HepG2 (cell line): ENCODE results near the gene GGACT. TPM values are rescaled to one million over a fixed set of nuclear protein-coding genes. Genes with fewer than 3 reads are reported as not detected.

Source experiments
- CAMTA2 ChIP-seq: sonication (generic); formaldehyde crosslinking; IDR thresholded peaks from 2 replicates; pipeline ENCODE4 v1.4.0; 2020; ENCODE audit warnings: mild to moderate bottlenecking, missing genetic modification reagents, borderline replicate concordance
- CENPX ChIP-seq: sonication (generic); formaldehyde crosslinking; IDR thresholded peaks from 2 replicates; pipeline ENCODE4 v1.9.0; 2021; ENCODE audit warnings: mild to moderate bottlenecking, missing genetic modification reagents, moderate library complexity
- EEA1 ChIP-seq: sonication (generic); formaldehyde crosslinking; IDR thresholded peaks from 2 replicates; pipeline ENCODE4 v1.5.1; 2020; ENCODE audit warnings: mild to moderate bottlenecking, missing genetic modification reagents, borderline replicate concordance
- GLI4 ChIP-seq: sonication (generic); formaldehyde crosslinking; IDR thresholded peaks from 2 replicates; pipeline ENCODE4 v1.5.1; 2020; ENCODE audit warnings: missing genetic modification reagents, mild to moderate bottlenecking, moderate library complexity, borderline replicate concordance
- HIVEP1 ChIP-seq: sonication (generic); formaldehyde crosslinking; IDR thresholded peaks from 2 replicates; pipeline ENCODE4 v1.4.0; 2020; ENCODE audit warnings: mild to moderate bottlenecking, missing genetic modification reagents
- HNRNPUL1 ChIP-seq: fragments of 200-400 bp; formaldehyde crosslinking; IDR thresholded peaks from 2 replicates; pipeline ENCODE4 v1.6.1; 2017; ENCODE audit warnings: low read depth, mild to moderate bottlenecking, low read length, moderate library complexity
- KMT2A ChIP-seq: sonication (generic); formaldehyde crosslinking; IDR thresholded peaks from 2 replicates; pipeline ENCODE4 v1.4.0; 2020; ENCODE audit warnings: missing genetic modification reagents
- MAFG ChIP-seq: sonication (generic); formaldehyde crosslinking; IDR thresholded peaks from 2 replicates; pipeline ENCODE4 v1.5.1; 2020; ENCODE audit warnings: mild to moderate bottlenecking, missing genetic modification reagents
- NFYC ChIP-seq: IDR thresholded peaks from 2 replicates; pipeline ENCODE4 v1.6.1; 2016; ENCODE audit warnings: missing genetic modification reagents, missing compliant biosample characterization
- TBL1XR1 ChIP-seq: fragments of 150-350 bp; IDR thresholded peaks from 2 replicates; pipeline ENCODE4 v1.6.1; 2014; ENCODE audit warnings: borderline replicate concordance, low read length; ENCODE audit not compliant: partially characterized antibody
- TCF12 ChIP-seq, 2 experiments: fragments of 450-650 bp in 1 of 2; sonication (generic) in 1 of 2; formaldehyde crosslinking in 1 of 2; IDR thresholded peaks; 2 replicates each; pipeline versions ENCODE4 v1.6.1 to v1.8.0; 2017 to 2022; ENCODE audit warnings: antibody characterized with exemption in 1 of 2, mild to moderate bottlenecking in 1 of 2, missing genetic modification reagents in 1 of 2, moderate library complexity in 1 of 2
- TEAD3 ChIP-seq: optimal IDR thresholded peaks from 2 replicates; pipeline ENCODE3; 2016; ENCODE audit warnings: borderline replicate concordance
- ZC3H4 ChIP-seq: sonication (generic); formaldehyde crosslinking; IDR thresholded peaks from 2 replicates; pipeline ENCODE4 v1.4.0; 2020; ENCODE audit warnings: missing genetic modification reagents, borderline replicate concordance
- ZKSCAN8 ChIP-seq: IDR thresholded peaks from 2 replicates; pipeline ENCODE4 v1.6.1; 2016; ENCODE audit warnings: borderline replicate concordance, missing genetic modification reagents, missing compliant biosample characterization
- ZNF136 ChIP-seq: sonication (generic); formaldehyde crosslinking; IDR thresholded peaks from 2 replicates; pipeline ENCODE4 v1.8.1; 2022; ENCODE audit warnings: low read depth, mild to moderate bottlenecking, moderate library complexity, missing genetic modification reagents
- ZNF264 ChIP-seq: sonication (generic); formaldehyde crosslinking; IDR thresholded peaks from 2 replicates; pipeline ENCODE4 v1.4.0; 2020; ENCODE audit warnings: missing genetic modification reagents
- ZNF343 ChIP-seq: sonication (generic); formaldehyde crosslinking; IDR thresholded peaks from 2 replicates; pipeline ENCODE4 v1.4.0; 2020; ENCODE audit warnings: mild to moderate bottlenecking, missing genetic modification reagents
- ZNF383 ChIP-seq: sonication (generic); formaldehyde crosslinking; IDR thresholded peaks from 2 replicates; pipeline ENCODE4 v1.4.0; 2020; ENCODE audit warnings: missing genetic modification reagents, mild to moderate bottlenecking, borderline replicate concordance
- ZNF563 ChIP-seq: sonication (generic); formaldehyde crosslinking; IDR thresholded peaks from 2 replicates; pipeline ENCODE4 v1.8.0; 2022; ENCODE audit warnings: mild to moderate bottlenecking, moderate library complexity, missing genetic modification reagents
- ZNF598 ChIP-seq: sonication (generic); formaldehyde crosslinking; IDR thresholded peaks from 2 replicates; pipeline ENCODE4 v1.5.1; 2020; ENCODE audit warnings: mild to moderate bottlenecking, missing genetic modification reagents, borderline replicate concordance
- ZNF652 ChIP-seq: IDR thresholded peaks from 2 replicates; pipeline ENCODE4 v1.6.1; 2016; ENCODE audit warnings: low read depth, borderline replicate concordance
- ZNF761 ChIP-seq: sonication (generic); formaldehyde crosslinking; conservative IDR thresholded peaks from 2 replicates; pipeline ENCODE4 v1.4.0; 2020; ENCODE audit warnings: mild to moderate bottlenecking, missing genetic modification reagents
- ZNF777 ChIP-seq: sonication (generic); formaldehyde crosslinking; IDR thresholded peaks from 2 replicates; pipeline ENCODE4 v1.4.0; 2020; ENCODE audit warnings: missing genetic modification reagents
- polyA plus RNA-seq, 8 experiments: library from polyadenylated mRNA; depleted of rRNA in 3 of 8; stranded (reverse) in 7 of 8; unstranded in 1 of 8; fragments of >200 nt; fragmentation: Illumina TruSeq in 4 of 8; extraction: Trizol in 4 of 8; gene quantifications; 2 replicates each; pipeline versions ENCODE4 v1.2.1 to v1.2.3, GENCODE V29; 2011 to 2016; ENCODE audit warnings: low read depth in 4 of 8, missing spikeins in 1 of 8, mixed read lengths in 1 of 8; ENCODE audit not compliant: insufficient read depth in 1 of 8
- total RNA-seq, 5 experiments: library from RNA; depleted of rRNA; stranded (reverse); fragments of >200 nt; fragmentation: Illumina TruSeq; extraction: Trizol; gene quantifications; 2 replicates each; pipeline ENCODE4 v1.2.3, GENCODE V29; 2016; ENCODE audit warnings: low read depth in 1 of 5
- TF ChIP-seq, protein P1 (sequence below): sonication (generic); formaldehyde crosslinking; IDR thresholded peaks from 2 replicates; pipeline ENCODE4 v1.5.0; 2020; ENCODE audit warnings: mild to moderate bottlenecking, low read depth, missing genetic modification reagents, borderline replicate concordance
- TF ChIP-seq, protein P2 (sequence below): sonication (generic); formaldehyde crosslinking; IDR thresholded peaks from 2 replicates; pipeline ENCODE4 v1.9.0; 2021; ENCODE audit warnings: missing genetic modification reagents, mild to moderate bottlenecking, borderline replicate concordance
- TF ChIP-seq, protein P3 (sequence below): sonication (generic); formaldehyde crosslinking; IDR thresholded peaks from 2 replicates; pipeline ENCODE4 v1.5.0; 2020; ENCODE audit warnings: mild to moderate bottlenecking, missing genetic modification reagents

The GGACT gene
- total and polyA plus RNA-seq, 2 of the 13 experiments (the other 11 are each of a cell fraction or from before 2014, with no cell fraction given), result 1.7 to 1.9 TPM

DNA sequence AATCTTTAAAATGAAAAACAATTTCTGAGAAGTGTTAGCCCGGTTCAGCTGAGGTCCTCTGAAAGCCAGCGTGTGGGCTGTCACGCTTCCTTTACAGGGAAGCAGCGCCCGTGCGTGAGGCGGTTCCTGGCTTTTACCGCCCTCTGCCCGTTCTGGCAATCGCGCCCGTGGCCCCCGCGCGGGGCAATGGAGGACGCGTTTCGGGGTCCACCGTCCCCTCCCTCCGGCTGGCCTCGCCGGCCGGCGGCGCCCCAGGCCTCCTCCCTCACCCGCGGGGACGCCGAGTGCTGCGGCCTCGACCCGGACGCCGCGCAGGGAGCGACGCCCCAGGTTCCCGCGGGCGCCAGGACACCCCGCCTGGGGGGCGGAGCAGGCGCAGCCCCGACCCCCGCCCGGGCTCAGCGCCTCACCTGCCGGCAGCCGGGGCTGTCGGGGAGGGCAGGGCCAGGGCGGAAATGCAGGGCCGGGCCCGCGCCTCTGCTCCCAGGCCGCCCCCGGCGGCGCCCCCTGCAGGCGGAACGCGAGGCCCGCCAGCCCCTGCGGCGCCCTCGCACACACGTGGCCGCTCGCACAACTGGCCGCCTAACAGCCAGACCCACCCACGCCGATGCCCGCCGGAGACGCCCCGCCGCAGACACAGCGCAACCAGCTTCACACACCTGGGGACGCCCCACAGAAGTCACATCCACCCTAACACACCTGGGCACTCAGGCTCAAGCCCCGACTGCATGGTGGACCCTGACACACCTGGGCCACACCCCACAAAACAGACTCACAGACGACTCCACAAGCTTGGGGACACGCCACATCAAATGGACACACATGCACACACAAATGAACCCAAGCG, at the start of gene GGACT (continued):
- TF ChIP-seq CAMTA2 (CRISPR knock-in tag), result peak; percentile 50
- no peak for TF ChIP-seq CENPX (CRISPR knock-in tag)
- TF ChIP-seq ZNF652 (CRISPR knock-in tag), result no peak
- no peak for TF ChIP-seq MAFG (CRISPR knock-in tag)
- TF ChIP-seq ZNF343 (CRISPR knock-in tag), result no peak
- no peak for TF ChIP-seq HNRNPUL1
- TF ChIP-seq ZC3H4 (CRISPR knock-in tag), result no peak
- TF ChIP-seq ZNF383 (CRISPR knock-in tag), result no peak
- peak; percentile 96 for TF ChIP-seq ZNF563 (CRISPR knock-in tag)
- TF ChIP-seq, protein P1, sequence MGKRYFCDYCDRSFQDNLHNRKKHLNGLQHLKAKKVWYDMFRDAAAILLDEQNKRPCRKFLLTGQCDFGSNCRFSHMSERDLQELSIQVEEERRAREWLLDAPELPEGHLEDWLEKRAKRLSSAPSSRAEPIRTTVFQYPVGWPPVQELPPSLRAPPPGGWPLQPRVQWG (CRISPR knock-in tag), result no peak
- TF ChIP-seq, protein P2, sequence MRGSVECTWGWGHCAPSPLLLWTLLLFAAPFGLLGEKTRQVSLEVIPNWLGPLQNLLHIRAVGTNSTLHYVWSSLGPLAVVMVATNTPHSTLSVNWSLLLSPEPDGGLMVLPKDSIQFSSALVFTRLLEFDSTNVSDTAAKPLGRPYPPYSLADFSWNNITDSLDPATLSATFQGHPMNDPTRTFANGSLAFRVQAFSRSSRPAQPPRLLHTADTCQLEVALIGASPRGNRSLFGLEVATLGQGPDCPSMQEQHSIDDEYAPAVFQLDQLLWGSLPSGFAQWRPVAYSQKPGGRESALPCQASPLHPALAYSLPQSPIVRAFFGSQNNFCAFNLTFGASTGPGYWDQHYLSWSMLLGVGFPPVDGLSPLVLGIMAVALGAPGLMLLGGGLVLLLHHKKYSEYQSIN (CRISPR knock-in tag), result no peak; the same call in 1 of the 2 replicates
- no peak for TF ChIP-seq TBL1XR1
- TF ChIP-seq ZNF136, result no peak
- peak; percentile 56 for TF ChIP-seq HIVEP1
- peak; percentile 58 for TF ChIP-seq ZNF777
- TF ChIP-seq ZNF598 (CRISPR knock-in tag), result peak; percentile 76; the same call in 1 of the 2 replicates
- TF ChIP-seq EEA1 (CRISPR knock-in tag), result peak; percentile 95
- TF ChIP-seq TCF12 (IDR thresholded peaks at IDR 0.05), result no peak
- 0 out of 2 replicates have a peak, but pooled peaks have one; percentile 62 for TF ChIP-seq TCF12 (CRISPR knock-in tag; IDR thresholded peaks at IDR 0.05)
- TF ChIP-seq TEAD3 (CRISPR knock-in tag), result no peak
- TF ChIP-seq, protein P3, sequence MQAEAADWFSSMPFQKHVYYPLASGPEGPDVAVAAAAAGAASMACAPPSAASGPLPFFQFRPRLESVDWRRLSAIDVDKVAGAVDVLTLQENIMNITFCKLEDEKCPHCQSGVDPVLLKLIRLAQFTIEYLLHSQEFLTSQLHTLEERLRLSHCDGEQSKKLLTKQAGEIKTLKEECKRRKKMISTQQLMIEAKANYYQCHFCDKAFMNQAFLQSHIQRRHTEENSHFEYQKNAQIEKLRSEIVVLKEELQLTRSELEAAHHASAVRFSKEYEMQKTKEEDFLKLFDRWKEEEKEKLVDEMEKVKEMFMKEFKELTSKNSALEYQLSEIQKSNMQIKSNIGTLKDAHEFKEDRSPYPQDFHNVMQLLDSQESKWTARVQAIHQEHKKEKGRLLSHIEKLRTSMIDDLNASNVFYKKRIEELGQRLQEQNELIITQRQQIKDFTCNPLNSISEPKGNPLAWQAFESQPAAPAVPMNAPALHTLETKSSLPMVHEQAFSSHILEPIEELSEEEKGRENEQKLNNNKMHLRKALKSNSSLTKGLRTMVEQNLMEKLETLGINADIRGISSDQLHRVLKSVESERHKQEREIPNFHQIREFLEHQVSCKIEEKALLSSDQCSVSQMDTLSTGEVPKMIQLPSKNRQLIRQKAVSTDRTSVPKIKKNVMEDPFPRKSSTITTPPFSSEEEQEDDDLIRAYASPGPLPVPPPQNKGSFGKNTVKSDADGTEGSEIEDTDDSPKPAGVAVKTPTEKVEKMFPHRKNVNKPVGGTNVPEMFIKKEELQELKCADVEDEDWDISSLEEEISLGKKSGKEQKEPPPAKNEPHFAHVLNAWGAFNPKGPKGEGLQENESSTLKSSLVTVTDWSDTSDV (CRISPR knock-in tag), result peak; percentile 87; the same call in 1 of the 2 replicates
- TF ChIP-seq KMT2A (CRISPR knock-in tag), result no peak
- TF ChIP-seq ZKSCAN8, result no peak
- TF ChIP-seq ZNF761 (CRISPR knock-in tag), result no peak; the same call in 1 of the 2 replicates
- TF ChIP-seq ZNF264, result no peak
- TF ChIP-seq NFYC (CRISPR knock-in tag), result no peak
- 0 out of 2 replicates have a peak, but pooled peaks have one; percentile 25 for TF ChIP-seq GLI4 (CRISPR knock-in tag)
